HepG2 (cell line): ENCODE measurements around the gene MLLT1. TPM values are rescaled to one million over a fixed set of nuclear protein-coding genes. Genes with fewer than 3 reads are reported as not detected.

Experiments used
- ATAC-seq: fragments of 200-7000 bp; cut with Tn5 transposase; 3 replicates; pipeline ENCODE4 v1.9.1; 2020; ENCODE audit warnings: mild to moderate bottlenecking, moderate library complexity
- BruUV-seq: library from RNA; stranded (reverse); fragments of 400-500 nt; replicated peaks from 2 replicates; lab custom pipeline; 2021; lab: Mats Ljungman, UMichigan
- CTCF ChIA-PET: fragments of 300-600 bp; formaldehyde crosslinking; extraction: SDS; loops from one replicate; lab custom pipeline; 2021; ENCODE audit warnings: low total read pairs, inconsistent platforms, low intra/inter-chr PET ratio; lab: Yijun Ruan, JAX
- POLR2A ChIA-PET: fragments of 350-600 bp; sonication (Branson Sonifier 250); formaldehyde crosslinking; loops from one replicate; lab custom pipeline; 2020; ENCODE audit warnings: antibody characterized with exemption, inconsistent platforms; lab: Yijun Ruan, JAX
- DNase-seq: peaks from one replicate; pipeline ENCODE4 v3.0.0-alpha.2; 2015; ENCODE audit warnings: low spot score
- FAIRE-seq: peaks from 3 replicates; lab custom pipeline; 2011; peaks lifted over from hg19 to GRCh38; lab: Jason Lieb, UNC
- H2AFZ ChIP-seq: one replicate; pipeline ENCODE4 v1.6.1; 2011; ENCODE audit warnings: low read length, inconsistent platforms
- H3K27ac ChIP-seq: fragments of 300-600 bp; 3 replicates; pipeline ENCODE4 v1.8.0; 2011; ENCODE audit warnings: mixed run types, mild to moderate bottlenecking, mixed read lengths, low read length, inconsistent platforms; ENCODE audit not compliant: insufficient read depth; ENCODE audit errors: extremely low read length
- H3K27me3 ChIP-seq, 2 experiments: fragments of 200-600 bp in 1 of 2; 2 replicates in 1 of 2; 3 replicates in 1 of 2; pipeline versions ENCODE4 v1.6.0 to v1.8.0; 2011; ENCODE audit warnings: low read length in 2 of 2, mild to moderate bottlenecking in 2 of 2, moderate library complexity in 2 of 2, inconsistent platforms in 1 of 2; ENCODE audit not compliant: insufficient read depth in 2 of 2, control insufficient read depth in 1 of 2
- H3K36me3 ChIP-seq, 2 experiments: fragments of 200-600 bp in 1 of 2; replicated peaks in 1 of 2; 2 replicates in 1 of 2; 3 replicates in 1 of 2; pipeline versions ENCODE4 v1.5.1 to v1.8.0; 2011; ENCODE audit warnings: low read length in 2 of 2, inconsistent platforms in 1 of 2; ENCODE audit not compliant: insufficient read depth in 2 of 2, control insufficient read depth in 1 of 2
- H3K4me1 ChIP-seq: 2 replicates; pipeline ENCODE4 v1.5.1; 2012; ENCODE audit warnings: low read length, inconsistent platforms; ENCODE audit not compliant: insufficient read depth
- H3K4me2 ChIP-seq: 2 replicates; pipeline ENCODE4 v1.6.0; 2011; ENCODE audit warnings: low read depth, low read length, inconsistent platforms
- H3K4me3 ChIP-seq, 3 experiments: fragments of 200-600 bp in 1 of 3; sonication (generic), shearing (Covaris generic) in 1 of 3; replicated peaks in 1 of 3; 2 replicates each; pipeline ENCODE4 v1.5.1; 2011 to 2016; ENCODE audit warnings: low read length in 3 of 3, inconsistent platforms in 2 of 3, low read depth in 2 of 3, mild to moderate bottlenecking in 2 of 3, control low read depth in 1 of 3, mixed read lengths in 1 of 3; ENCODE audit not compliant: insufficient read depth in 1 of 3
- H3K79me2 ChIP-seq: one replicate; pipeline ENCODE4 v1.6.1; 2011; ENCODE audit warnings: low read length, inconsistent platforms; ENCODE audit not compliant: insufficient read depth
- H3K9ac ChIP-seq: 2 replicates; pipeline ENCODE4 v1.6.0; 2011; ENCODE audit warnings: mild to moderate bottlenecking, low read depth, low read length, inconsistent platforms; ENCODE audit not compliant: insufficient read depth
- H3K9me3 ChIP-seq: 2 replicates; pipeline ENCODE4 v1.5.1; 2012; ENCODE audit warnings: mild to moderate bottlenecking, low read length
- H4K20me1 ChIP-seq: 2 replicates; pipeline ENCODE4 v1.6.0; 2011; ENCODE audit warnings: inconsistent platforms, mild to moderate bottlenecking, low read length, moderate library complexity; ENCODE audit not compliant: insufficient read depth
- CBX5 ChIP-seq: sonication (generic); formaldehyde crosslinking; IDR thresholded peaks from 2 replicates; pipeline ENCODE4 v1.4.0; 2020; ENCODE audit warnings: missing genetic modification reagents, borderline replicate concordance
- CREB1 ChIP-seq, 2 experiments: fragments of 450-650 bp in 1 of 2; IDR thresholded peaks; 2 replicates each; pipeline ENCODE4 v1.6.1; 2016 to 2017; ENCODE audit warnings: control low read depth in 1 of 2, mild to moderate bottlenecking in 1 of 2, missing compliant biosample characterization in 1 of 2, missing genetic modification characterization in 1 of 2
- FOXO4 ChIP-seq: sonication (generic); formaldehyde crosslinking; conservative IDR thresholded peaks from 2 replicates; pipeline ENCODE4 v1.8.1; 2023; ENCODE audit warnings: missing genetic modification reagents
- JUNB ChIP-seq: sonication (generic); formaldehyde crosslinking; IDR thresholded peaks from 2 replicates; pipeline ENCODE4 v1.8.0; 2022; ENCODE audit warnings: missing genetic modification reagents, mild to moderate bottlenecking, borderline replicate concordance
- MEF2D ChIP-seq: sonication (generic); formaldehyde crosslinking; IDR thresholded peaks from 2 replicates; pipeline ENCODE4 v1.5.1; 2020; ENCODE audit warnings: mild to moderate bottlenecking, missing genetic modification reagents
- RFXANK ChIP-seq: IDR thresholded peaks from 2 replicates; pipeline ENCODE4 v1.6.1; 2016
- SIN3B ChIP-seq: fragments of 150-350 bp; IDR thresholded peaks from 2 replicates; pipeline ENCODE4 v1.6.1; 2014; ENCODE audit warnings: low read length
- THRA ChIP-seq: sonication (generic); formaldehyde crosslinking; IDR thresholded peaks from 2 replicates; pipeline ENCODE4 v1.4.0; 2020; ENCODE audit warnings: missing genetic modification reagents, borderline replicate concordance
- ZBTB33 ChIP-seq: sonication (generic); formaldehyde crosslinking; IDR thresholded peaks from 2 replicates; pipeline ENCODE4 v1.4.0; 2020; ENCODE audit warnings: missing genetic modification reagents
- ZNF451 ChIP-seq: sonication (generic); formaldehyde crosslinking; IDR thresholded peaks from 2 replicates; pipeline ENCODE4 v1.5.0; 2020; ENCODE audit warnings: mild to moderate bottlenecking, missing genetic modification reagents
- WGBS: methylation state at CpG from one replicate; pipeline ENCODE4 v1.1.6; 2017; ENCODE audit warnings: low lambda C conversion rate; 5-methylcytosine and 5-hydroxymethylcytosine counted together
- in situ Hi-C: cut with HindIII; loops from 2 replicates; pipeline ENCODE4 v1.10.0; 2017; ENCODE audit warnings: low pct_unique_long_range_greater_than_20kb; ENCODE audit not compliant: extremely low pct_ligation_motif_present
- intact Hi-C: fragments of 100-400 bp; cut with micrococcal nuclease; formaldehyde crosslinking; loops from one replicate; pipeline ENCODE4 v1.10.0; 2022; ENCODE audit not compliant: unreplicated experiment
- polyA plus RNA-seq, 8 experiments: library from polyadenylated mRNA; depleted of rRNA in 3 of 8; stranded (reverse) in 7 of 8; unstranded in 1 of 8; fragments of >200 nt; fragmentation: Illumina TruSeq in 4 of 8; extraction: Trizol in 4 of 8; gene quantifications; 2 replicates each; pipeline versions ENCODE4 v1.2.1 to v1.2.3, GENCODE V29; 2011 to 2016; ENCODE audit warnings: low read depth in 4 of 8, missing spikeins in 1 of 8, mixed read lengths in 1 of 8; ENCODE audit not compliant: insufficient read depth in 1 of 8
- total RNA-seq, 5 experiments: library from RNA; depleted of rRNA; stranded (reverse); fragments of >200 nt; fragmentation: Illumina TruSeq; extraction: Trizol; gene quantifications; 2 replicates each; pipeline ENCODE4 v1.2.3, GENCODE V29; 2016; ENCODE audit warnings: low read depth in 1 of 5
- TF ChIP-seq, protein P1 (sequence below): IDR thresholded peaks from 2 replicates; pipeline ENCODE4 v1.6.1; 2016; ENCODE audit warnings: mild to moderate bottlenecking, missing biosample characterization, missing genetic modification reagents
- TF ChIP-seq, protein P2 (sequence below): sonication (generic); formaldehyde crosslinking; IDR thresholded peaks from 2 replicates; pipeline ENCODE4 v1.4.0; 2020; ENCODE audit warnings: mild to moderate bottlenecking, missing genetic modification reagents

MLLT1 gene
- total and polyA plus RNA-seq, 2 of the 13 experiments (the other 11 are each of a cell fraction or from before 2014, with no cell fraction given), result 11.7 to 12.2 TPM

- TF ChIP-seq CBX5 (CRISPR knock-in tag) (peak; percentile 85; the same call in 1 of the 2 replicates), ZBTB33 (CRISPR knock-in tag) (0 out of 2 replicates have a peak, but pooled peaks have one; percentile 37), CREB1 (IDR thresholded peaks at IDR 0.05) (peak; percentile 73), CREB1 (CRISPR knock-in tag; IDR thresholded peaks at IDR 0.05) (no peak), SIN3B (no peak), ZNF451 (CRISPR knock-in tag) (peak; percentile 63; the same call in 1 of the 2 replicates), THRA (CRISPR knock-in tag) (no peak)
- TF ChIP-seq, protein P1, sequence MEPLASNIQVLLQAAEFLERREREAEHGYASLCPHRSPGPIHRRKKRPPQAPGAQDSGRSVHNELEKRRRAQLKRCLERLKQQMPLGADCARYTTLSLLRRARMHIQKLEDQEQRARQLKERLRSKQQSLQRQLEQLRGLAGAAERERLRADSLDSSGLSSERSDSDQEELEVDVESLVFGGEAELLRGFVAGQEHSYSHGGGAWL (CRISPR knock-in tag), result peak; percentile 84
Measured at GRCh38 chr19:6279931-6280591, at the start of gene MLLT1 (continued).

DNA sequence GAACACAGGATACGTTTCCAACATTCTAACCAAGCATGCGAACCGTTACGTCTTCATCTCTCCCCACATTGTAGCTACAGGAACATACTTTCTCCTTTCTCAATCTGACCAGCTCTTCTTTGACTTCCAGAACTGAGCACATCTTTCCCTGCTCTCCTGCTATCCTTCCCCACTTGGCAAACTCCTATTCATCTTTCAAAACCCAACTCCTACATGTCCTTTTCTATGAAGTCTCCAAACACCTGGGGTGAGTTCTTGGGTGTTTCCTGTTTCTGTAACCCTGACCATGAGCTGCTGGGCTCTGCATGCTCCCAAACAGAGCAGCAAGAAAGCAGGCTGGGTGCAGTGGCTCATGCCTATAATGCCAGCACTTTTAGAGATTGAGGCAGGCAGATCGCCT, 47.0 kb upstream of the MLLT1 start:
- H3K27me3 ChIP-seq, result peaks cover 0 to 8% of the 10 kb centered on the region in 2 experiments; a peak in 3 of 5 replicates
- H3K4me2 ChIP-seq, result no peak overlapping the region
- no peaks in the 10 kb centered on the region for H3K79me2 ChIP-seq
- ChIA-PET CTCF (no interaction called here), POLR2A (no interaction called here)
- ATAC-seq, result no peak
- no peaks in the 10 kb centered on the region for H3K4me1 ChIP-seq
- no peak for FAIRE-seq
- no peaks in the 10 kb centered on the region for H4K20me1 ChIP-seq
- DNase-seq, result no peak
- no peak overlapping the region for H3K27ac ChIP-seq
- no peak overlapping the region for H3K9ac ChIP-seq
- WGBS, result 14% methylated on average over 5 of the region's 5 CpGs
- no peaks in the 10 kb centered on the region for H3K9me3 ChIP-seq
- no peaks in the 10 kb centered on the region for H3K36me3 ChIP-seq
- H2AFZ ChIP-seq, result no peak overlapping the region
- intact Hi-C loops (no loop called here), in situ Hi-C loops (no loop called here)
- BruUV-seq, result no TSS peak
- no peak overlapping the region for H3K4me3 ChIP-seq
- TF ChIP-seq JUNB (CRISPR knock-in tag) (no peak), MEF2D (CRISPR knock-in tag) (no peak), RFXANK (CRISPR knock-in tag) (no peak), FOXO4 (CRISPR knock-in tag) (no peak)
- TF ChIP-seq, protein P2, sequence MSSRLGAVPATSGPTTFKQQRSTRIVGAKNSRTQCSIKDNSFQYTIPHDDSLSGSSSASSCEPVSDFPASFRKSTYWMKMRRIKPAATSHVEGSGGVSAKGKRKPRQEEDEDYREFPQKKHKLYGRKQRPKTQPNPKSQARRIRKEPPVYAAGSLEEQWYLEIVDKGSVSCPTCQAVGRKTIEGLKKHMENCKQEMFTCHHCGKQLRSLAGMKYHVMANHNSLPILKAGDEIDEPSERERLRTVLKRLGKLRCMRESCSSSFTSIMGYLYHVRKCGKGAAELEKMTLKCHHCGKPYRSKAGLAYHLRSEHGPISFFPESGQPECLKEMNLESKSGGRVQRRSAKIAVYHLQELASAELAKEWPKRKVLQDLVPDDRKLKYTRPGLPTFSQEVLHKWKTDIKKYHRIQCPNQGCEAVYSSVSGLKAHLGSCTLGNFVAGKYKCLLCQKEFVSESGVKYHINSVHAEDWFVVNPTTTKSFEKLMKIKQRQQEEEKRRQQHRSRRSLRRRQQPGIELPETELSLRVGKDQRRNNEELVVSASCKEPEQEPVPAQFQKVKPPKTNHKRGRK (CRISPR knock-in tag), result no peak
